Mesothelial cell of epicardium (in vitro differentiated cells): Measurements from ENCODE around the gene MAML1. TPM values are rescaled to one million over a fixed set of nuclear protein-coding genes. Genes with fewer than 3 reads are reported as not detected.

Source experiments
- DNase-seq, 2 experiments: peaks; one replicate each; pipeline ENCODE4 v3.0.0; 2021; ENCODE audit warnings: low spot score in 2 of 2; ENCODE audit not compliant: unreplicated experiment in 2 of 2
- H3K27ac Mint-ChIP-seq: 2 replicates; pipeline ENCODE4 v1.8.0; 2021; ENCODE audit warnings: mixed read lengths
- H3K27me3 Mint-ChIP-seq: 2 replicates; pipeline ENCODE4 v1.8.0; 2021; ENCODE audit warnings: low read depth, mixed read lengths
- H3K36me3 Mint-ChIP-seq: 2 replicates; pipeline ENCODE4 v1.8.0; 2021; ENCODE audit warnings: mixed read lengths
- H3K4me1 Mint-ChIP-seq: 2 replicates; pipeline ENCODE4 v1.8.0; 2021; ENCODE audit warnings: mixed read lengths
- H3K4me3 Mint-ChIP-seq: 2 replicates; pipeline ENCODE4 v1.8.0; 2021; ENCODE audit warnings: mild to moderate bottlenecking, moderate library complexity, mixed read lengths
- H3K9me3 Mint-ChIP-seq: 2 replicates; pipeline ENCODE4 v1.8.0; 2021; ENCODE audit warnings: mixed read lengths
- CTCF ChIP-seq: fragments of 200-600 bp; sonication (generic); IDR thresholded peaks from one replicate; pipeline ENCODE4 v1.5.0; 2021; ENCODE audit warnings: antibody characterized with exemption; ENCODE audit not compliant: unreplicated experiment
- total RNA-seq: library from RNA; stranded (reverse); gene quantifications from 3 replicates; pipeline ENCODE4 v1.2.1, GENCODE V29; 2021

MAML1 gene
- total RNA-seq, 1 donor from 2014 or later = 49.6 TPM

- H3K9me3 Mint-ChIP-seq = no peaks in the 10 kb centered on the region
- no peak for TF ChIP-seq CTCF
- H3K27ac Mint-ChIP-seq = peak overlapping the region; percentile 14
- H3K4me1 Mint-ChIP-seq = peaks cover 36% of the 10 kb centered on the region
- no peaks in the 10 kb centered on the region for H3K27me3 Mint-ChIP-seq
- DNase-seq = no peak
- no peak overlapping the region for H3K4me3 Mint-ChIP-seq
- peaks cover 5% of the 10 kb centered on the region for H3K36me3 Mint-ChIP-seq
Measured at GRCh38 chr5:179755022-179755421, 22.4 kb downstream of the MAML1 start.

- Mint-ChIP-seq H3K36me3 (peaks cover under 1% of the 10 kb centered on the region), H3K27ac (peak overlapping the region; percentile 50), H3K27me3 (no peaks in the 10 kb centered on the region), H3K9me3 (no peaks in the 10 kb centered on the region), H3K4me3 (no peak overlapping the region), H3K4me1 (peaks cover 58% of the 10 kb centered on the region)
- DNase-seq = no peak
- TF ChIP-seq CTCF = no peak
Measured at GRCh38 chr5:179758955-179759354, 26.3 kb downstream of the MAML1 start.

- H3K4me3 Mint-ChIP-seq = no peak overlapping the region
- DNase-seq = no peak
- peaks cover 53% of the 10 kb centered on the region for H3K4me1 Mint-ChIP-seq
- peak overlapping the region; percentile 50 for H3K27ac Mint-ChIP-seq
- H3K9me3 Mint-ChIP-seq = no peaks in the 10 kb centered on the region
- TF ChIP-seq CTCF = no peak
- no peaks in the 10 kb centered on the region for H3K27me3 Mint-ChIP-seq
- H3K36me3 Mint-ChIP-seq = peaks cover 2% of the 10 kb centered on the region
Measured at GRCh38 chr5:179759581-179760551, 27.2 kb downstream of the MAML1 start.

- Mint-ChIP-seq H3K27me3 (no peaks in the 10 kb centered on the region), H3K4me1 (peaks cover 48% of the 10 kb centered on the region), H3K27ac (peak overlapping the region; percentile 94), H3K4me3 (no peak overlapping the region), H3K9me3 (no peaks in the 10 kb centered on the region), H3K36me3 (peaks cover 8% of the 10 kb centered on the region)
- TF ChIP-seq CTCF = no peak
- no peak for DNase-seq
Measured at GRCh38 chr5:179762079-179762780, 29.6 kb downstream of the MAML1 start.

GRCh38 chr5:179762781-179763176 is 30.2 kb downstream of the MAML1 start:
- Mint-ChIP-seq H3K4me1 (peaks cover 48% of the 10 kb centered on the region), H3K36me3 (peaks cover 8% of the 10 kb centered on the region), H3K9me3 (no peaks in the 10 kb centered on the region), H3K27me3 (no peaks in the 10 kb centered on the region), H3K4me3 (no peak overlapping the region), H3K27ac (peak overlapping the region; percentile 94)
- no peak for DNase-seq
- no peak for TF ChIP-seq CTCF
